Activated CD8-positive, alpha-beta memory T cell treated with anti-CD3 and anti-CD28 coated beads, Interleukin-2, amount 10 ng/mL, durations not matched to agents 7 days and 5 days (primary cell): ENCODE results near the gene PTPRM. TPM values are rescaled to one million over a fixed set of nuclear protein-coding genes. Genes with fewer than 3 reads are reported as not detected.

ENCODE experiments used
- ATAC-seq: fragments of 150-1000 bp; cut with Tn5 transposase; one replicate; pipeline ENCODE4 v1.10.0; 2021; ENCODE audit warnings: moderate library complexity
- CTCF ChIA-PET: fragments of 350-600 bp; sonication (Branson Sonifier 250); formaldehyde crosslinking; loops from one replicate; lab custom pipeline; 2021; ENCODE audit warnings: antibody characterized with exemption; lab: Charles Lee
- DNase-seq: peaks from one replicate; pipeline ENCODE4 v3.0.0-alpha.2; 2020
- H3K27ac Mint-ChIP-seq: one replicate; pipeline ENCODE4 v1.8.0; 2021; ENCODE audit warnings: mild to moderate bottlenecking, mixed read lengths
- H3K27me3 Mint-ChIP-seq: one replicate; pipeline ENCODE4 v1.8.0; 2021; ENCODE audit warnings: mixed read lengths
- H3K36me3 Mint-ChIP-seq: one replicate; pipeline ENCODE4 v1.8.0; 2021; ENCODE audit warnings: mild to moderate bottlenecking, mixed read lengths
- H3K4me1 Mint-ChIP-seq: one replicate; pipeline ENCODE4 v1.8.0; 2021; ENCODE audit warnings: mixed read lengths
- H3K4me3 Mint-ChIP-seq: one replicate; pipeline ENCODE4 v1.8.0; 2021; ENCODE audit warnings: mild to moderate bottlenecking, moderate library complexity, mixed read lengths
- H3K9me3 Mint-ChIP-seq: one replicate; pipeline ENCODE4 v1.8.0; 2022; ENCODE audit warnings: low read depth, mixed read lengths
- total RNA-seq, 2 experiments: library from RNA; stranded (reverse); gene quantifications; one replicate each; pipeline ENCODE4 v1.2.3, GENCODE V29; 2021

PTPRM gene
- total RNA-seq, 2 experiments from 2014 or later = 3.1 to 5.7 TPM

GRCh38 chr18:8165095-8165494, 598.0 kb downstream of the PTPRM start:
- no peaks in the 10 kb centered on the region for H3K27me3 Mint-ChIP-seq
- CTCF ChIA-PET = no interaction called here
- H3K36me3 Mint-ChIP-seq = no peaks in the 10 kb centered on the region

GRCh38 chr18:8167026-8167425, 599.9 kb downstream of the PTPRM start:
- Mint-ChIP-seq H3K4me3 (no peak overlapping the region), H3K4me1 (no peaks in the 10 kb centered on the region), H3K27me3 (no peaks in the 10 kb centered on the region), H3K9me3 (no peaks in the 10 kb centered on the region), H3K36me3 (no peaks in the 10 kb centered on the region), H3K27ac (no peak overlapping the region)
- DNase-seq (no peak), ATAC-seq (no peak)
- CTCF ChIA-PET = no interaction called here

More at GRCh38 chr18:8165095-8165494, 598.0 kb downstream of the PTPRM start:
- no peak for DNase-seq
- Mint-ChIP-seq H3K4me1 (no peaks in the 10 kb centered on the region), H3K4me3 (no peak overlapping the region), H3K9me3 (no peaks in the 10 kb centered on the region), H3K27ac (no peak overlapping the region)
- ATAC-seq = no peak

- no peaks in the 10 kb centered on the region for H3K9me3 Mint-ChIP-seq
- H3K27ac Mint-ChIP-seq = no peak overlapping the region
- ATAC-seq (no peak), DNase-seq (no peak)
- no peaks in the 10 kb centered on the region for H3K27me3 Mint-ChIP-seq
- no peaks in the 10 kb centered on the region for H3K4me1 Mint-ChIP-seq
- no peak overlapping the region for H3K4me3 Mint-ChIP-seq
- H3K36me3 Mint-ChIP-seq = no peaks in the 10 kb centered on the region
- CTCF ChIA-PET = no interaction called here
Observed at GRCh38 chr18:8167673-8168072, 600.6 kb downstream of the PTPRM start.

GRCh38 chr18:8169722-8170121, 602.6 kb downstream of the PTPRM start:
- no peaks in the 10 kb centered on the region for H3K9me3 Mint-ChIP-seq
- no peak for DNase-seq
- ATAC-seq = no peak
- H3K4me1 Mint-ChIP-seq = no peaks in the 10 kb centered on the region
- H3K36me3 Mint-ChIP-seq = no peaks in the 10 kb centered on the region
- CTCF ChIA-PET = no interaction called here
- H3K27ac Mint-ChIP-seq = no peak overlapping the region
- no peaks in the 10 kb centered on the region for H3K27me3 Mint-ChIP-seq
- H3K4me3 Mint-ChIP-seq = no peak overlapping the region

- DNase-seq (no peak), ATAC-seq (no peak)
- H3K4me3 Mint-ChIP-seq = no peak overlapping the region
- H3K27me3 Mint-ChIP-seq = no peaks in the 10 kb centered on the region
- H3K4me1 Mint-ChIP-seq = no peaks in the 10 kb centered on the region
- CTCF ChIA-PET = no interaction called here
- H3K36me3 Mint-ChIP-seq = no peaks in the 10 kb centered on the region
- H3K9me3 Mint-ChIP-seq = no peaks in the 10 kb centered on the region
- H3K27ac Mint-ChIP-seq = no peak overlapping the region
Observed at GRCh38 chr18:8174771-8175170, 607.7 kb downstream of the PTPRM start.

- DNase-seq (no peak), ATAC-seq (no peak)
- Mint-ChIP-seq H3K27ac (no peak overlapping the region), H3K27me3 (no peaks in the 10 kb centered on the region), H3K9me3 (no peaks in the 10 kb centered on the region), H3K4me3 (no peak overlapping the region), H3K36me3 (no peaks in the 10 kb centered on the region), H3K4me1 (no peaks in the 10 kb centered on the region)
- CTCF ChIA-PET = no interaction called here
Observed at GRCh38 chr18:8175501-8176061, 608.5 kb downstream of the PTPRM start.

- no peak overlapping the region for H3K4me3 Mint-ChIP-seq
- DNase-seq (no peak), ATAC-seq (no peak)
- H3K27ac Mint-ChIP-seq = no peak overlapping the region
- H3K4me1 Mint-ChIP-seq = no peaks in the 10 kb centered on the region
- no peaks in the 10 kb centered on the region for H3K9me3 Mint-ChIP-seq
- H3K36me3 Mint-ChIP-seq = no peaks in the 10 kb centered on the region
- no peaks in the 10 kb centered on the region for H3K27me3 Mint-ChIP-seq
- CTCF ChIA-PET = no interaction called here
Observed at GRCh38 chr18:8176109-8176508, 609.0 kb downstream of the PTPRM start.

GRCh38 chr18:8176554-8176953, 609.4 kb downstream of the PTPRM start:
- Mint-ChIP-seq H3K27ac (no peak overlapping the region), H3K27me3 (no peaks in the 10 kb centered on the region), H3K4me1 (no peaks in the 10 kb centered on the region), H3K36me3 (no peaks in the 10 kb centered on the region), H3K9me3 (no peaks in the 10 kb centered on the region), H3K4me3 (no peak overlapping the region)
- no peak for DNase-seq
- CTCF ChIA-PET = no interaction called here
- no peak for ATAC-seq

GRCh38 chr18:8177330-8178016, 610.4 kb downstream of the PTPRM start:
- Mint-ChIP-seq H3K27me3 (no peaks in the 10 kb centered on the region), H3K36me3 (no peaks in the 10 kb centered on the region), H3K4me3 (no peak overlapping the region), H3K9me3 (no peaks in the 10 kb centered on the region), H3K4me1 (no peaks in the 10 kb centered on the region), H3K27ac (no peak overlapping the region)
- DNase-seq (no peak), ATAC-seq (no peak)
- CTCF ChIA-PET = no interaction called here

GRCh38 chr18:8186413-8186812, 619.3 kb downstream of the PTPRM start:
- H3K4me1 Mint-ChIP-seq = no peaks in the 10 kb centered on the region
- no peaks in the 10 kb centered on the region for H3K9me3 Mint-ChIP-seq
- no peak for DNase-seq
- CTCF ChIA-PET = no interaction called here
- H3K27me3 Mint-ChIP-seq = no peaks in the 10 kb centered on the region
- H3K4me3 Mint-ChIP-seq = no peak overlapping the region
- no peak overlapping the region for H3K27ac Mint-ChIP-seq
- no peaks in the 10 kb centered on the region for H3K36me3 Mint-ChIP-seq
- no peak for ATAC-seq

- H3K36me3 Mint-ChIP-seq = no peaks in the 10 kb centered on the region
- ATAC-seq (no peak), DNase-seq (no peak)
- CTCF ChIA-PET = no interaction called here
- H3K9me3 Mint-ChIP-seq = no peaks in the 10 kb centered on the region
- H3K27ac Mint-ChIP-seq = no peak overlapping the region
- H3K4me3 Mint-ChIP-seq = no peak overlapping the region
- H3K27me3 Mint-ChIP-seq = no peaks in the 10 kb centered on the region
- no peaks in the 10 kb centered on the region for H3K4me1 Mint-ChIP-seq
Observed at GRCh38 chr18:8188184-8188583, 621.1 kb downstream of the PTPRM start.

GRCh38 chr18:8190980-8191379, 623.9 kb downstream of the PTPRM start:
- no peaks in the 10 kb centered on the region for H3K36me3 Mint-ChIP-seq
- no peak overlapping the region for H3K4me3 Mint-ChIP-seq
- ATAC-seq (no peak), DNase-seq (no peak)
- no peaks in the 10 kb centered on the region for H3K27me3 Mint-ChIP-seq
- no peak overlapping the region for H3K27ac Mint-ChIP-seq
- H3K4me1 Mint-ChIP-seq = no peaks in the 10 kb centered on the region
- no peaks in the 10 kb centered on the region for H3K9me3 Mint-ChIP-seq
- CTCF ChIA-PET = no interaction called here

- Mint-ChIP-seq H3K27me3 (no peaks in the 10 kb centered on the region), H3K4me1 (no peaks in the 10 kb centered on the region), H3K27ac (no peak overlapping the region), H3K4me3 (no peak overlapping the region), H3K9me3 (no peaks in the 10 kb centered on the region), H3K36me3 (no peaks in the 10 kb centered on the region)
- no peak for DNase-seq
- CTCF ChIA-PET = no interaction called here
- no peak for ATAC-seq
Observed at GRCh38 chr18:8194431-8194830, 627.3 kb downstream of the PTPRM start.

GRCh38 chr18:8196238-8196637, 629.1 kb downstream of the PTPRM start:
- H3K27me3 Mint-ChIP-seq = no peaks in the 10 kb centered on the region
- no peaks in the 10 kb centered on the region for H3K4me1 Mint-ChIP-seq
- no peak for DNase-seq
- ATAC-seq = no peak
- no peaks in the 10 kb centered on the region for H3K36me3 Mint-ChIP-seq
- no peak overlapping the region for H3K4me3 Mint-ChIP-seq
- CTCF ChIA-PET = no interaction called here
- no peaks in the 10 kb centered on the region for H3K9me3 Mint-ChIP-seq
- H3K27ac Mint-ChIP-seq = no peak overlapping the region
